Embryonic facial prominence (tissue), 1 donor: ENCODE measurements around the gene VAV1.
"Not testable (repeated sequence)": the region's sequence is repeated elsewhere in the genome, so short reads cannot be mapped to it uniquely, and the experiment has no call there.

Experiments
- DNase-seq: peaks from one replicate; pipeline ENCODE4 v3.0.0-alpha.2; 2016; ENCODE audit errors: extremely low spot score

VAV1 gene

GRCh38 chr19:6761053-6761676 lies 11.3 kb upstream of the VAV1 start:
- DNase-seq: no peak

GRCh38 chr19:6762253-6762797 lies 10.2 kb upstream of the VAV1 start:
- not testable (repeated sequence) for DNase-seq

GRCh38 chr19:6765738-6766356 lies 6.7 kb upstream of the VAV1 start:
- no peak for DNase-seq

GRCh38 chr19:6766357-6767080 lies 6.0 kb upstream of the VAV1 start:
- DNase-seq: no peak

- no peak for DNase-seq
Observed at GRCh38 chr19:6767081-6767356, 5.5 kb upstream of the VAV1 start.

GRCh38 chr19:6767357-6768235 lies 4.9 kb upstream of the VAV1 start, which contains the start of gene SH2D3A:
Gene SH2D3A, minus strand, starts transcription at chr19:6767435. Its CDS starts 3,687 bp downstream, at chr19:6763748.
- peak; percentile 48 for DNase-seq

GRCh38 chr19:6768236-6768785 lies 4.2 kb upstream of the VAV1 start:
- DNase-seq: no peak

GRCh38 chr19:6769006-6769619 lies 3.4 kb upstream of the VAV1 start:
- DNase-seq: no peak

GRCh38 chr19:6771648-6772027 lies 870 bp upstream of the VAV1 start:
- DNase-seq: not testable (repeated sequence)

- no peak for DNase-seq
Observed at GRCh38 chr19:6772866-6773322, 386 bp downstream of the VAV1 start.

- DNase-seq: no peak
Observed at GRCh38 chr19:6773323-6773931, 919 bp downstream of the VAV1 start.

- DNase-seq: no peak
Observed at GRCh38 chr19:6774821-6775707, 2.6 kb downstream of the VAV1 start.

- DNase-seq: not testable (repeated sequence)
Observed at GRCh38 chr19:6776045-6776444, 3.5 kb downstream of the VAV1 start.

- DNase-seq: no peak
Observed at GRCh38 chr19:6776999-6777398, 4.5 kb downstream of the VAV1 start.

GRCh38 chr19:6777434-6777833 lies 4.9 kb downstream of the VAV1 start:
- no peak for DNase-seq

GRCh38 chr19:6778386-6778785 lies 5.9 kb downstream of the VAV1 start:
- no peak for DNase-seq

GRCh38 chr19:6779206-6779605 lies 6.7 kb downstream of the VAV1 start:
- DNase-seq: no peak

GRCh38 chr19:6787393-6787792 lies 14.9 kb downstream of the VAV1 start:
- no peak for DNase-seq

- no peak for DNase-seq
Observed at GRCh38 chr19:6788896-6789295, 16.4 kb downstream of the VAV1 start.
